GM18505 (cell line): ENCODE results near the gene ALS2CL.

Experiments used
- ATAC-seq: cut with Tn5 transposase; IDR thresholded peaks from one replicate; pipeline ENCODE4 v1.9.1; 2021; ENCODE audit not compliant: unreplicated experiment
- POLR2A ChIP-seq: IDR thresholded peaks from 4 replicates; pipeline ENCODE4 v1.6.1; 2011; ENCODE audit warnings: borderline replicate concordance; ENCODE audit not compliant: insufficient read depth, insufficient read length; ENCODE audit errors: extremely low read depth

The ALS2CL gene

DNA sequence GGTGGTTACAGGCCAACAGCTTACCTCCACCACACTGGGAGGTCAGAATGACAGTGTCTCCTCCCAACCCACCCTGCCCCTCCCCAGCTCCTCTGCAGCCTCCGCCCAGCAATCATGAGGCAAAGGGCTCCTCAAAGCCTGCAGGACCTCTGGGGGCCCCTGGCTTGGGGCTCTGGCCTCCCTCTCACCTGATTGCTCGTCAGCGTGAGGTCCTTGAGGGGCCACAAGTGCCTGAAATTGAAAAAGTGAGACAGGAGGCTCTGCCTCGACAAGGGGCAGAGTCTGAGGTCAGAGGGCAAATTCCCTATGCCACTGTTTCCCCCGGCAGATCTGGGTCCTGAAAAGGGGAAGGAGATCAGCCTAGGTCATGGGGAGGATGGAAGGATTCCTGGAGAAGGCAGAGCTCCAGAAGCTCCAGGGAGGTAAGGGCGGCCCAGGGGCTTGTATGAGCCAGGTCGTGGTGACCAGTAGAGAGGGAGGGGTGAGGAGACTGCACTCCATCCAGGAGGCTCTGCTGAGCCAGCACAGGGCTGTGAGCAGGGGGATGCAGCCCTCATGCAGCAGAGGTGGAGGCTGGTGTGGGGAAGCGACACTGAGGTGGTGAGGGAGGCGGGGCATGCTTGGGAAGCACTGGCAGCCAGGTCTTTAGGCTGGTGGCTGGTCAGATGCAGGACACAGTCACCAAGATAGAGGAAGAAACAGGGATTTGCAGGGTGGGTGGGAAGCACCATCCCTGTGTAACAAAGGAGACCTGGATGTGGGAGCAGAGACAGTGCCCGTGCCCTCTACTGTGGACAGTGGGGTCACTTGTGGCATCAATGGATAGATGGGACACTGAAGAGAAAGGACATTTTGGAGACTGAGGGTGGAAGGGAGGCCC lies 20.1 kb downstream of the ALS2CL start:
- no peak for TF ChIP-seq POLR2A
- no peak for ATAC-seq

DNA sequence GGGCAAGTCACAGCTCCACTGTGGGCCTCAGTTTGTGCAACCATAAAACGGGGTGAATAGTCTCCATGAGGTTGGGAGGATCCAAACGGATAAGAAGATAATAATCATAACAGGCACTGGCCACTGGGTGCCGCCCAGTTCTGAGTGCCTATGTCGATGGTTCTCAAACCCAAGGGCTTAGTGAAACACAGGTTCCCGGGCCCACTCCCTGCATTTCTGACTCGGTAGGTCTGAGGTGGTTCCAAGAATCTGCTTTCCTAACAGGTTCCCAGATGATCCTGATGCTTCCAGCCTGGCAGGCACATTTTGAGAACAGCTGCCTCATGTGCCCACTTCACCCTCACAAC lies 21.2 kb downstream of the ALS2CL start:
- ATAC-seq = no peak
- TF ChIP-seq POLR2A = no peak

DNA sequence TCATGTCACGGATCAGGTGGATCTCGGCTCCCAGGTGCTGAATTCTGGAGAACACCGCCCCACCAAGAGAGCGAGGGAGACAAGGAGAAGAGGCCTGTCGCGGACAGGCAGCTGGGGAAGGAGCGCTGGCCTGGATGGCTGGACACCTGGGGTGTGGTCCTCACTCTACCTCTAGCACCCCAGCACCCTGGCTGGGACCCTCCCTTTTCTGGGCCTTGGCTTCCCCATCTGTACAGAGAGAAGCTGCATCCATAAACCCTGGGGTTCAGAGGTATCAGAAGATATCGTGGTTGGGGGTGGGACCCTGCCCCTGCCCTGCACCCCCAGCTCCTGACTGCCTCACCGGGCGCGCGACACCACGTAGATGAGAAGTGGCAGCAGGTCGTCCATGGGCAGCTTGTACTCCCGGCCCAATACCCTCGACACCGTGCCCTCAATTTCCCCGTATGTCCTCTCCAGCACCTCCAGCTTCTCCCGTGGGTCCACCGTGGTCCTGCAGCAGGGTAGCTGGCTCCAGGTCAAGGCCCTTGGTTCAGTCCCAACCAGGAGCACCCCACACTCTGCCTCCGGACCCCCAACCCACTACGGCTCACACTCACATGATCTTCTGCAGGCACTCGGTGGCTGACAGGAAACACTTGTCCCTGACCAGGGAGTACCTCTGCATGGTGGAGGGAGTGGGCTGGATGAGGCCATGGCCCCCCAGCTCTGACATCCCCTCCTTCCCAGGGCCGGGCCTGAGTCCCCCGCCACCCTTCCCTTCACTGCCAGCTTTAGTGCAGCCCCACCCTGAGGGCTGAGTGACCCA lies 21.7 kb downstream of the ALS2CL start:
- no peak for TF ChIP-seq POLR2A
- ATAC-seq = no peak

DNA sequence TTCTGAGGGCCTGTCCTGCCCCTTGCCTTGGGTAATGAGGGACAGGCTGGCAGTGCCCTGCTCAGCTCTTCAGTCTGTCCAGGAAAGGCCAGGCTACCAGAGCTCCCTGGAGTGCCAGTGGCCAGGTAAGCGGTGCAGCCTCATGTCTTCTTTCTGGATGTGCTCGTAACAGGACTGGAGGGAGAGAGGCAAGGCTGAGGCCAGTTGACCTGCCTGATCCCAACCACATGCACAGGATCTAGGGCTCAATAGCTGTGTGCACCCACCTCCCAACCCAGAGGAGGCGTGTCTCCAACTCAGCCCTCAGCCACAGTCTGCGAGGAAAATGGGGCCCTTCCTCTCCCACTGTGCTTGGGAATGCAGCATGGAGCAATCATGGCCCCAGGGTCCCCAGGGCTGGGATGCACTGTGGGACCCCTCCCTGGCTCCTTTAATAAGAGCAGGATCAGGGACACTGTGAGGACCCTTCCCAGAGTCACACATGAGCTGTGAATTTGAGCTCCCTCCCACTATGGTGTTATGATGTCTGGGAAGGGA lies 22.5 kb downstream of the ALS2CL start:
- TF ChIP-seq POLR2A = no peak
- ATAC-seq = no peak

DNA sequence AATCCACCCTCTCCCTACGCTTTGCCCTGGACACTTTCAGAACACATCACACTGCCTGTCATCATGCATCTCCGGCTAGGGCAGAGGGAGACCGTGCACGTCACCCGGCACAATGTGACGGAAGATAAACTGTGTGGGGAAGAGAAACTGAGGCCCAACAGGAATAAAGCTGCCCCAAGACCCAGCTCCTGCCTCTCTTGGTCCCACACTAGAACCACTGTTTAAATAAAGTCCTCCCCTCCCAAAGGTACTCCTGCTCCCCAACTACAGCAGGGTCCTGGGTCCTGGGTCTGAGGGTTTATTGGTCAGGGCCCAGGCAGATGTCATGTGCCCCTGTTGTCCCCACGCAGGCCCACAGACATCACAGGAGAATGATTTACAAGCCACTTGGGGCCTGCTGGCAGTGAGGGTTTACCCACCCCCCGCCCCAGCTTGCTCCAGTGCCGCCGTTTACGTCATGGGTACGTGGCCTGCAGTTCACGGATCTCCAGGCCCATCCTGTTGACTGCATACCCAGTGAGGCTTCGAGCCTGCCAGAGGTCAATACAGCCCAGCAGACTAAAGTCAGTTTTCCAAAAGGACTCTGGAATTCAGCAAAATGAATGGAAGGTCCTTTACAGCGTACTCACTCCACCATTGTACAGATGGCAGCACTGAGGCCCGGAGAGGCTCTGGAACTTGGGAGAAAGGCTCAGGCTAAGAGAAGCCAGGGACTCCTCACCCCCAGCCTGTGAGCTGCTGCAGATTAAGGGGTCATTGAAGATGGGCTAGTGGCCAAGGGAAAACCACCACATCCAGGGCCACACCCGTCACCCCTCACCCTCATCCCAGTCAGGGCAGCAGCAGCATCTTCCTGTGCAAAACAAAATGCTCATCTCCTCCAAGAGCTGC lies 23.2 kb downstream of the ALS2CL start:
- no peak for TF ChIP-seq POLR2A
- ATAC-seq = no peak

DNA sequence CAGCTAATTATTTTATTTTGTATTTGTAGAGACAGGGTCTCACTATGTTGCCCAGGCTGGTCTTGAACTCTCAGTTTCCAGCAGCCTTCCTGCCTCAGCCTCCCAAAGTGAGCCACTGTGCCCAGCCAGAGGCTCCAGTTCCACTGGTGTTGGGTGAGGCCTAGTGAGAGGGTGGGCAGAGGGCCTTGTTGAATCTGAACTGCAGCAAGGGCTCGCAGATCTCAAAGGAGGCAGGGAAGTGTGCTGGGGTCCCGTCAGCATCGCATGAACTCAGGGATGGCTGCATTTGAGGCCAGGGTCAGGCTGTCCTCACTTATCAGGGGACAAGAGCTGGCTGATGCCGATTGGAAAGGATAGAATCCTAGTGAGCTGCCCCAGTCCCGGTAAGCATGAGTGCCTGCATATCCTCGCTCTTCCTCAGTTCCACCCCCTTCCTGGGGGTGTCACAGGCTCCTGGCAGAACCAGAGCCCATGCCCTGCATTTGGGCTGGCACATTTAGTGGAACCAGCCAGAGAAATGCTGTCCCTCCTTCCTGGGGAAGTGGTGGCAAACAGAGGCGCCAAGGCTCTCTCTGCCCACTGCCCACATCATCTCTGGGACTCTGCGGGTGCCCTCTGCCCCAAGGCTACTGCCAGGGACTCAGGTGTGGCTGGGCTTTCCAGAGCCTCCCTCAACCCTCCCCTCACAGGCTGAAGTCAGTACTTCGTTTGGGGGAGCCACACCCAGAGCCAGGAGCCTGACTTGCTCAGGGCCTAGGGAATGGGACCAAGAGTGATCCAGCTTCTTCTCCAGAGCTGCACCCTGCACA lies 24.1 kb downstream of the ALS2CL start:
- no peak for TF ChIP-seq POLR2A
- ATAC-seq = no peak

DNA sequence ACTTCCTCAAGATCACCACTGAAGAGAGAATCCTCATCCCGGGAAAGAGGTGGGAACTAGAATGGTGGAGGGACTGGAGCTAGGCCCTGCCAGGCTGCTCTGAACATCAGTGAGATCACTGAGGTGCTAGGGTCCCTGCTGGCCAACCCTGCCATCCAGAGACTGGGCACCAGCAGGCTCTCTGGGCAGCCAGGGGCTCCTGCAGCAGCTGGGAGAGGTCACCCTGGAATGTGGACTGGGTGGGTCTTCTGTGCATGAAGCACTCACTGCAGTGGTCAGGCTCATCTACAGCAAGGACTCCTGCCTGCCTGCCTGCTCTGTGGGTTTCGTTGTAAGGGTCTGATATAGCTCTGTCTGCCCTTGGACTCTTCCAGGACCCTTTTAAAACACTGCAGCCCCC lies 24.9 kb downstream of the ALS2CL start:
- no peak for TF ChIP-seq POLR2A
- no peak for ATAC-seq

DNA sequence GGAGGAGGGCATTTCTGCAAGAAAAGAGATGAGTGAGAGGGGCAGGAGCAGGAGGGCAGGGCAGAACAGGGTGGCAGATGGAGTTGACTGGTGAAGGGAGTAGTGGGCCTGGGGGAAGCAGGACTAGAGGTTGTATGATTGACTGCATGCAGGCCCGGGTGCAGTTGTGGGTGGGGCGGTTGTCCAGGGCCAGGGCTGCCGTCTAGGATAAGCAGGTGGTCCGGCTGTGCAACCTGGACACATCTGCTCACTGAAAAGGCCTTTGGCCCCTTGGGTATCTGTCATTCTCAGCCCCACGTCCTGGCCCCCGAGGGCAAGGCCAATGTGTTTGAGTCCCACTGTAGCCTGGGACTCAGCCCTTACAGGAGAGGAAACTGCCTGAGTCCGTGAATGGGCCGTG lies 25.4 kb downstream of the ALS2CL start:
- no peak for TF ChIP-seq POLR2A
- ATAC-seq = no peak

DNA sequence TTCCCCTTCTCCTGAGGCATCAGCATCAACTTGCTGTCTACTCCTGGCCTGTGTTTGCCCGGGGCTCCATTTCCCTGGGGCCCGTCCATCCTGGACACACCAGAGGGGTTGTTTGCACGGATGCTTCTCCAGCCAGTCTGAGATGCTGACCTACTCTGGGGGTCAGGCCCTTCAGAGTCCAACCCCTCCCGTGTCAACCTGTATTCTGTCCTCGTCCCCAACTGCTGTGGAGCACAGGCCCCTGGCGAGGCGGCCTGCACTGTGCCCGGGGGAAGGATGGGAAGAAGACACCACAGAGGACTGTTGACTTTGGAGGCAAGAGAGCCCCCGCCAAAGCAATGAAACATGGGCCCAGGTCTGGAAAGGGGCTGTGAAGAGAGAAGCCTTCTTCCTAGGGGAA lies 25.8 kb downstream of the ALS2CL start:
- ATAC-seq = no peak
- TF ChIP-seq POLR2A = no peak

DNA sequence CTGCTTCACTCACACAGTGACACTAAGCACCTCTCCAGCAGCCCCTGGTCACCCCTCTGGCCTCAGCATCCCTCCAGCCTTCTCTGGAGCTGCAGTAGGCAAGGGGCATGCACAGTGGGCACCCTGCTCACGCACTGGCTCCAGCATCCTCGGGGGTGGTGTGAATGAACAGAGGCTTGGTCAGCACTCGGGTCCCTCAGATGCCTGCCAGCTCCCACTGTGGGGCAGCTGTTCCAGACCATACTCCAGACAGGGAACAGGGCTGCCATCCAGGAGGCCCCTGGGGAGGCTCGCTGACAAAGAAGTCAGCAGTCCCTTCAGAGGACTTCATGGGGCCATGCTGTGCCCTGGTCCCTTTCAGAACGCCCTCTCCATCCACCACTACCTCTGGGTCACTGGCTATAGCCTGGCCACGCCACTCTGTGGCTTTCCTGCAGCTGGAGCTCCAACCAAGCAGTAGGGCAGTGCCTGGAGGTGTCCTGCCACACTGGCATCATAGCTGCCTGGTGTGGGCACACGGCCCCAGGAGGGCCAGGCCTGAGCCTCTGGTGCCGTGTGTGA lies 26.3 kb downstream of the ALS2CL start:
- ATAC-seq = no peak

DNA sequence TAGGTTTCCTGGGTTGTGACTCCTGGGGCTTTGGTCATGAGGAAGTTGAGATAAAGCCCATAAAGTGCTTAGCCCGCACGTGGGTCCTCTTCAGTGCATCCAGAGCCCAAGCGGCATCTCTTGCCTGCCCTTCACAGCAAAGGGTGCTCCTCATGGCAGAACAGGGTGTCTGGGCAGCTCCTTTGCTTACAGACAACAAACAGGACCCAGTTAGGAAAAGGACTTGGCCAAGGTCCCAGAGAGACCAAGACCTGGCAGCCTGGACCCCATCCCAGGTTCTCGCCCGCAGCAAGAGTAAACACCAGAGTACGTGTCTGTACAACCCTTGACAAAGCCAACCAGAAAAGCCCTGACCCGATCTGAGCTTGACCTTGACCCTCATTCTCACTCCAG lies 27.0 kb downstream of the ALS2CL start:
- ATAC-seq = no peak
- TF ChIP-seq POLR2A = no peak

More for the DNA sequence above, 26.3 kb downstream of the ALS2CL start:
- TF ChIP-seq POLR2A = no peak
